H1 (cell line): ENCODE measurements around the gene TDP2. TPM values are rescaled to one million over a fixed set of nuclear protein-coding genes. Genes with fewer than 3 reads are reported as not detected.
"Not testable (repeated sequence)": the region's sequence is repeated elsewhere in the genome, so short reads cannot be mapped to it uniquely, and the experiment has no call there.

Experiments used
- CTCF ChIA-PET: fragments of 300-600 bp; sonication (Branson Sonifier 250); formaldehyde crosslinking; loops from one replicate; lab custom pipeline; 2021; ENCODE audit not compliant: partially characterized antibody; lab: Charles Lee
- POLR2A ChIA-PET: fragments of 300-600 bp; sonication (Branson Sonifier 250); formaldehyde crosslinking; loops from one replicate; lab custom pipeline; 2021; ENCODE audit warnings: inconsistent platforms; ENCODE audit not compliant: partially characterized antibody; lab: Charles Lee
- DNase-seq, 2 experiments: peaks; one replicate each; pipeline versions ENCODE4 v3.0.0 to v3.0.0-alpha.2; 2010 to 2022; ENCODE audit warnings: low spot score in 2 of 2, low read depth in 1 of 2, mixed read lengths in 1 of 2
- FAIRE-seq: peaks from 2 replicates; lab custom pipeline; 2011; peaks lifted over from hg19 to GRCh38; lab: Jason Lieb, UNC
- H2AFZ ChIP-seq: 2 replicates; pipeline ENCODE4 v1.8.1; 2012; ENCODE audit warnings: low read length, inconsistent platforms
- H2AK5ac ChIP-seq: 2 replicates; pipeline ENCODE4 v1.6.1; 2013; ENCODE audit warnings: low read depth, low read length
- H2BK120ac ChIP-seq: replicated peaks from 2 replicates; pipeline ENCODE3; 2013; ENCODE audit warnings: low read depth, low read length, inconsistent platforms
- H2BK12ac ChIP-seq: 2 replicates; pipeline ENCODE4 v1.6.1; 2013; ENCODE audit warnings: low read depth, low read length
- H2BK15ac ChIP-seq: 2 replicates; pipeline ENCODE4 v1.6.1; 2013; ENCODE audit warnings: low read length
- H2BK20ac ChIP-seq: 2 replicates; pipeline ENCODE4 v1.6.1; 2013; ENCODE audit warnings: low read length
- H2BK5ac ChIP-seq: 2 replicates; pipeline ENCODE4 v1.6.1; 2013; ENCODE audit warnings: low read depth, low read length
- H3K14ac ChIP-seq: 2 replicates; pipeline ENCODE4 v1.6.1; 2013; ENCODE audit warnings: inconsistent platforms; ENCODE audit not compliant: insufficient read length
- H3K18ac ChIP-seq: 2 replicates; pipeline ENCODE4 v1.6.1; 2013; ENCODE audit warnings: low read length; ENCODE audit errors: extremely low read depth
- H3K23ac ChIP-seq: 2 replicates; pipeline ENCODE4 v1.6.1; 2013; ENCODE audit warnings: inconsistent platforms; ENCODE audit not compliant: insufficient read length
- H3K23me2 ChIP-seq: 2 replicates; pipeline ENCODE4 v1.6.1; 2013; ENCODE audit warnings: low read depth, low read length
- H3K27ac ChIP-seq: 2 replicates; pipeline ENCODE4 v1.6.1; 2011; ENCODE audit warnings: low read depth, low read length, inconsistent platforms
- H3K27me3 ChIP-seq, 4 experiments: replicated peaks in 1 of 4; 1 replicate in 1 of 4; 2 replicates in 3 of 4; pipeline versions ENCODE4 v1.6.1 to v1.8.1; 2011 to 2013; ENCODE audit warnings: low read length in 3 of 4, mild to moderate bottlenecking in 3 of 4, inconsistent platforms in 2 of 4, mixed read lengths in 2 of 4, moderate library complexity in 1 of 4; ENCODE audit not compliant: control insufficient read depth in 3 of 4, insufficient read depth in 3 of 4; ENCODE audit errors: extremely low read depth in 1 of 4
- H3K36me3 ChIP-seq, 4 experiments: 2 replicates each; pipeline versions ENCODE4 v1.6.1 to v1.8.1; 2011 to 2013; ENCODE audit warnings: mild to moderate bottlenecking in 4 of 4, low read length in 3 of 4, moderate library complexity in 2 of 4, control low read depth in 1 of 4, inconsistent platforms in 1 of 4; ENCODE audit not compliant: insufficient read depth in 4 of 4, control insufficient read depth in 2 of 4
- H3K4ac ChIP-seq: replicated peaks from 2 replicates; pipeline ENCODE3; 2013; ENCODE audit warnings: low read length, low read depth, mixed read lengths, inconsistent platforms; ENCODE audit not compliant: insufficient read length
- H3K4me1 ChIP-seq, 4 experiments: replicated peaks in 1 of 4; 1 replicate in 1 of 4; 2 replicates in 3 of 4; pipeline versions ENCODE4 v1.6.1 to v1.8.1; 2011 to 2013; ENCODE audit warnings: low read length in 3 of 4, inconsistent platforms in 2 of 4, mixed read lengths in 1 of 4; ENCODE audit not compliant: insufficient read depth in 4 of 4, control insufficient read depth in 3 of 4
- H3K4me2 ChIP-seq, 2 experiments: 2 replicates each; pipeline versions ENCODE4 v1.6.1 to v1.8.1; 2011 to 2013; ENCODE audit warnings: low read depth in 2 of 2, low read length in 2 of 2, control low read depth in 1 of 2, inconsistent platforms in 1 of 2, mild to moderate bottlenecking in 1 of 2; ENCODE audit not compliant: insufficient read depth in 1 of 2
- H3K4me3 ChIP-seq, 4 experiments: fragments of 200-600, 300-600 bp in 1 of 4; sonication (generic), shearing (Covaris generic), sonication (Bioruptor Twin) in 1 of 4; 2 replicates each; pipeline versions ENCODE4 v1.5.1 to v1.8.1; 2011 to 2016; ENCODE audit warnings: low read length in 4 of 4, low read depth in 3 of 4, control low read depth in 2 of 4, inconsistent platforms in 2 of 4, mild to moderate bottlenecking in 2 of 4, mixed read lengths in 1 of 4, moderate library complexity in 1 of 4; ENCODE audit not compliant: insufficient read depth in 2 of 4; ENCODE audit errors: extremely low read depth in 1 of 4
- H3K56ac ChIP-seq: replicated peaks from 2 replicates; pipeline ENCODE3; 2013; ENCODE audit warnings: low read depth, mild to moderate bottlenecking, mixed read lengths, low read length, inconsistent platforms; ENCODE audit not compliant: insufficient read length
- H3K79me1 ChIP-seq: 2 replicates; pipeline ENCODE4 v1.6.1; 2013; ENCODE audit warnings: low read depth, low read length, control low read depth
- H3K79me2 ChIP-seq, 2 experiments: 2 replicates each; pipeline versions ENCODE4 v1.6.1 to v1.8.1; 2012 to 2013; ENCODE audit warnings: low read length in 2 of 2, mild to moderate bottlenecking in 2 of 2, inconsistent platforms in 1 of 2; ENCODE audit not compliant: insufficient read depth in 2 of 2, control insufficient read depth in 1 of 2
- H3K9ac ChIP-seq, 4 experiments: replicated peaks in 1 of 4; 1 replicate in 1 of 4; 2 replicates in 3 of 4; pipeline versions ENCODE4 v1.6.1 to v1.8.1; 2011 to 2013; ENCODE audit warnings: low read depth in 3 of 4, low read length in 3 of 4, control low read depth in 2 of 4, mild to moderate bottlenecking in 2 of 4, moderate library complexity in 2 of 4, inconsistent platforms in 1 of 4; ENCODE audit errors: extremely low read depth in 1 of 4
- H3K9me3 ChIP-seq, 2 experiments: 2 replicates each; pipeline versions ENCODE4 v1.6.1 to v1.8.1; 2012 to 2013; ENCODE audit warnings: mild to moderate bottlenecking in 2 of 2, moderate library complexity in 2 of 2, control low read depth in 1 of 2, inconsistent platforms in 1 of 2, low read depth in 1 of 2, low read length in 1 of 2, mixed read lengths in 1 of 2; ENCODE audit not compliant: insufficient read depth in 2 of 2
- H4K20me1 ChIP-seq, 2 experiments: replicated peaks in 1 of 2; 2 replicates each; pipeline versions ENCODE3 to v1.8.1; 2011 to 2013; ENCODE audit warnings: inconsistent platforms in 2 of 2, low read length in 2 of 2, mild to moderate bottlenecking in 1 of 2; ENCODE audit not compliant: insufficient read depth in 2 of 2, control insufficient read depth in 1 of 2
- H4K5ac ChIP-seq: 2 replicates; pipeline ENCODE4 v1.6.1; 2013; ENCODE audit warnings: low read length, low read depth, mixed read lengths, inconsistent platforms; ENCODE audit not compliant: insufficient read length
- H4K8ac ChIP-seq: 2 replicates; pipeline ENCODE4 v1.8.0; 2013; ENCODE audit warnings: mild to moderate bottlenecking, moderate library complexity, low read length, inconsistent platforms; ENCODE audit not compliant: insufficient read depth; ENCODE audit errors: extremely low read depth
- H4K91ac ChIP-seq: replicated peaks from 2 replicates; pipeline ENCODE3; 2013; ENCODE audit warnings: low read length, mixed read lengths, inconsistent platforms; ENCODE audit not compliant: insufficient read length
- RAD21 ChIP-seq, 2 experiments: IDR thresholded peaks in 1 of 2; conservative IDR thresholded peaks in 1 of 2; 2 replicates each; pipeline ENCODE4 v1.6.1; 2011; ENCODE audit warnings: low read depth in 2 of 2, low read length in 2 of 2, improper control_type of control experiment in 1 of 2, inconsistent platforms in 1 of 2, mild to moderate bottlenecking in 1 of 2, moderate library complexity in 1 of 2
- WGBS, 2 experiments: shearing (Covaris generic) in 1 of 2; methylation state at CpG; one replicate each; pipeline versions ENCODE4 v1.1.6 to v1.1.7; 2013 to 2015; ENCODE audit warnings: low lambda C conversion rate in 2 of 2, mixed read lengths in 2 of 2, inconsistent platforms in 1 of 2, low coverage in 1 of 2, missing lambda C conversion rate in 1 of 2; ENCODE audit not compliant: insufficient replicate concordance in 2 of 2, insufficient coverage in 1 of 2, insufficient read length in 1 of 2; ENCODE audit errors: extremely low coverage in 1 of 2, missing lambda C conversion rate in 1 of 2; 5-methylcytosine and 5-hydroxymethylcytosine counted together
- polyA plus RNA-seq, 7 experiments: library from polyadenylated mRNA; depleted of rRNA in 3 of 7; stranded (reverse) in 5 of 7; unstranded in 2 of 7; fragments of >200 nt in 5 of 7; fragments of 200-250 nt in 2 of 7; gene quantifications; 1 replicate in 5 of 7; 2 replicates in 1 of 7; 4 replicates in 1 of 7; pipeline versions ENCODE4 v1.2.1 to v1.2.3, GENCODE V29; 2011 to 2013; ENCODE audit warnings: missing spikeins in 2 of 7, mixed read lengths in 2 of 7
- total RNA-seq: library from RNA; stranded (reverse); fragmentation: NEBNext Ultra II Directional; extraction: Animal tissue kit (Norgen Biotek cat#: 25700); gene quantifications from 2 replicates; pipeline ENCODE4 v1.2.1, GENCODE V29; 2021
- TF ChIP-seq, protein P1 (sequence below), 3 experiments: IDR thresholded peaks; 1 replicate in 2 of 3; 2 replicates in 1 of 3; pipeline versions ENCODE4 v1.5.1 to v1.6.1; 2011; ENCODE audit warnings: low read length in 3 of 3, mild to moderate bottlenecking in 3 of 3, inconsistent platforms in 2 of 3, low read depth in 1 of 3, moderate library complexity in 1 of 3; ENCODE audit not compliant: insufficient read depth in 1 of 3; ENCODE audit errors: control extremely low read depth in 1 of 3

The TDP2 gene
- total and polyA plus RNA-seq, 2 of the 8 experiments (the other 6 are each of a cell fraction or from before 2014, with no cell fraction given): 18.8 to 51.6 TPM

DNA sequence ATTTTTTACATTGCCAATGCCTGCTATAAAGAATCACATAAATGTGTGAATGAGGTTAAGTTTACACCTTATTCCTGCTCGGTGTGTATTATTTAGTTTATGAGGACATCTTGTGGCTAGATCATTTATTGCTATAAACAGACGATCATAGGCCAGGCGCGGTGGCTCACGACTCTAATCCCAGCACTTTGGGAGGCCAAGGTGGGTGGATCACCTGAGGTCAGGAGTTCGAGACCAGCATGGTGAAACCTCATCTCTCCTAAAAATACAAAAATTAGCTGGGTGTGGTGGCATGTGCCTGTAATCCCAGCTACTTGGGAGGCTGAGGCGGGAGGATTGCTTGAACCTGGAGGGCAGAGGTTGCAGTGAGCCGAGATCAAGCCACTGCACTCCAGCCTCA, 28.9 kb upstream of the TDP2 start:
- H2BK5ac ChIP-seq, H4K8ac ChIP-seq, H3K56ac ChIP-seq, H3K27ac ChIP-seq, H2BK120ac ChIP-seq, H2BK15ac ChIP-seq, H3K4ac ChIP-seq, FAIRE-seq, H3K4me3 ChIP-seq, H3K4me2 ChIP-seq, H2BK20ac ChIP-seq, H4K5ac ChIP-seq, H3K79me1 ChIP-seq, H2AK5ac ChIP-seq, H4K20me1 ChIP-seq, H3K23me2 ChIP-seq, DNase-seq, POLR2A ChIA-PET, H2AFZ ChIP-seq, H2BK12ac ChIP-seq, H3K14ac ChIP-seq, H3K18ac ChIP-seq, H3K27me3 ChIP-seq, H3K23ac ChIP-seq, H4K91ac ChIP-seq, H3K79me2 ChIP-seq, H3K9me3 ChIP-seq, H3K9ac ChIP-seq, H3K4me1 ChIP-seq: not testable (repeated sequence)
- CTCF ChIA-PET: interaction anchor here (0.7 to 3.7 kb wide), 7 partner anchors 10 to 174 kb away, joined by 4 to 23 read pairs (median 5); no protein-coding TSS in a partner anchor
- 65% methylated on average over 8 of the region's 8 CpGs; no CpG with 5 or more reads in 1 of the 2 experiments for WGBS, 2 experiments
- H3K36me3 ChIP-seq: peaks cover 0 to 19% (median 7%) of the 10 kb centered on the region in 4 experiments; a peak in 3 of 8 replicates
- TF ChIP-seq RAD21 (IDR thresholded peaks at IDR 0.05 in 1 of 2, conservative IDR thresholded peaks at IDR 0.05 in 1 of 2; ENCODE audit: low read depth in 2 of 2, low read length in 2 of 2): peak; percentile 73 to 83
- TF ChIP-seq, protein P1, sequence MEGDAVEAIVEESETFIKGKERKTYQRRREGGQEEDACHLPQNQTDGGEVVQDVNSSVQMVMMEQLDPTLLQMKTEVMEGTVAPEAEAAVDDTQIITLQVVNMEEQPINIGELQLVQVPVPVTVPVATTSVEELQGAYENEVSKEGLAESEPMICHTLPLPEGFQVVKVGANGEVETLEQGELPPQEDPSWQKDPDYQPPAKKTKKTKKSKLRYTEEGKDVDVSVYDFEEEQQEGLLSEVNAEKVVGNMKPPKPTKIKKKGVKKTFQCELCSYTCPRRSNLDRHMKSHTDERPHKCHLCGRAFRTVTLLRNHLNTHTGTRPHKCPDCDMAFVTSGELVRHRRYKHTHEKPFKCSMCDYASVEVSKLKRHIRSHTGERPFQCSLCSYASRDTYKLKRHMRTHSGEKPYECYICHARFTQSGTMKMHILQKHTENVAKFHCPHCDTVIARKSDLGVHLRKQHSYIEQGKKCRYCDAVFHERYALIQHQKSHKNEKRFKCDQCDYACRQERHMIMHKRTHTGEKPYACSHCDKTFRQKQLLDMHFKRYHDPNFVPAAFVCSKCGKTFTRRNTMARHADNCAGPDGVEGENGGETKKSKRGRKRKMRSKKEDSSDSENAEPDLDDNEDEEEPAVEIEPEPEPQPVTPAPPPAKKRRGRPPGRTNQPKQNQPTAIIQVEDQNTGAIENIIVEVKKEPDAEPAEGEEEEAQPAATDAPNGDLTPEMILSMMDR (IDR thresholded peaks at IDR 0.05; ENCODE audit: control extremely low read depth in 1 of 3, insufficient read depth in 1 of 3, low read depth in 1 of 3, low read length in 3 of 3): peak in 2 of 3 experiments; percentile 43 to 46; a peak in 3 of 4 replicates
